ENCODE results near the gene NAA10. TPM values are rescaled to one million over a fixed set of nuclear protein-coding genes. Genes with fewer than 3 reads are reported as not detected.

Gene NAA10
- total and polyA plus RNA-seq, 4 donors: 70.2 to 287 (median 84.5) TPM

DNA sequence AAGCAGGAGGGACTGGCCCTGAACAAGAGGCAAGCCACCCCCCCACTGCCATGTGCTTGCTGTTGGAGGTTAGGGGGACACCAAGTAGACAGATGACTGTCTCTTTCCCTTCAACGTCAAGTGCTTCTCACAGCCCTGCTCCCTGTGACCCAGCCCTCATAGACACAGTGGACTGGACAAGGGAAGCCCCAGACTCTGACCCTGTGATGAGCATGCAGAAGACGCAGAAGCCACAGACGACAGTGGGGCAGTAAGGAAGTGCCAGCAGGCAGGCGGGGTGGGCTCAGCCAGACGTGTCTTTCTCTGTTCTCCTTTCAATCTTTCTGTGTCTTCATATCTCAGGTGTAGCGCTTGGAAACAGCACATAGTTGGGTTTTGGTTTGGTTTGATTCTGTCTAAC is 46.5 kb downstream of the NAA10 start:
- Histone ChIP-seq H3K4me1 (ENCODE audit: control insufficient read depth in 1 of 2, insufficient read depth in 2 of 2, low read length in 2 of 2) (no peaks in the 10 kb centered on the region), H3K27me3 (ENCODE audit: control insufficient read depth in 1 of 2, insufficient read depth in 2 of 2, low read length in 1 of 2) (no peaks in the 10 kb centered on the region), H3K9me3 (ENCODE audit: control insufficient read depth, low read length) (no peaks in the 10 kb centered on the region), H3K36me3 (ENCODE audit: control insufficient read depth in 1 of 2, insufficient read depth in 2 of 2, low read length in 1 of 2) (no peaks in the 10 kb centered on the region), H3K4me3 (ENCODE audit: low read length in 2 of 2) (no peak overlapping the region), H3K27ac (ENCODE audit: low read depth in 1 of 2, low read length in 2 of 2) (no peak overlapping the region)
- DNase-seq: no peak
- 61 to 66% methylated on average over 6 of the region's 6 CpGs for WGBS, 2 donors
- ATAC-seq (ENCODE audit: low FRiP score): no peak
- intact Hi-C loops (cut with DNase I): no loop called here

DNA sequence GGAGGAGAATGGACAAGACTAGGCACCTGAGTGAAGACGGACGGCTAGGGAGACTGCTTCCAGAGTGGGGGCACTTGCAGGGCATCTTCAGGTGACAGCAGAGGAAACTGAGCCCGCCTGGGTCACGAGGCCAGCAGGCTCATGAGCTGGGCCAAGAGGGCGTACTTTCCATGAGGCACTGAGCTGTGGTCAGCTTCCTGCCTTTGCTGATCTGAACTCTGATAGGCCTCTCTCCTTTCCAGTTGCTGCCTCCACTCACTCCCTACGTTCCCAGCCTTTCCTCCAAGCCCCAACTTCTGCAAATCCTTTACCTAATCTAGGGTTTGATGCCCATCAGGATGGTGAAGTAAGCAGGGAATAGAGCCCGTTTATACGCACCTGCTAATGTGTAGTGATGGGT is 47.5 kb downstream of the NAA10 start:
- Histone ChIP-seq H3K27ac (ENCODE audit: low read depth in 1 of 2, low read length in 2 of 2) (no peak overlapping the region), H3K36me3 (ENCODE audit: control insufficient read depth in 1 of 2, insufficient read depth in 2 of 2, low read length in 1 of 2) (no peaks in the 10 kb centered on the region), H3K27me3 (ENCODE audit: control insufficient read depth in 1 of 2, insufficient read depth in 2 of 2, low read length in 1 of 2) (no peaks in the 10 kb centered on the region), H3K4me1 (ENCODE audit: control insufficient read depth in 1 of 2, insufficient read depth in 2 of 2, low read length in 2 of 2) (no peaks in the 10 kb centered on the region), H3K9me3 (ENCODE audit: control insufficient read depth, low read length) (no peaks in the 10 kb centered on the region), H3K4me3 (ENCODE audit: low read length in 2 of 2) (no peak overlapping the region)
- intact Hi-C loops (cut with DNase I): no loop called here
- 75 to 76% methylated on average over 8 of the region's 8 CpGs for WGBS, 2 donors
- DNase-seq (no peak), ATAC-seq (ENCODE audit: low FRiP score) (no peak)

DNA sequence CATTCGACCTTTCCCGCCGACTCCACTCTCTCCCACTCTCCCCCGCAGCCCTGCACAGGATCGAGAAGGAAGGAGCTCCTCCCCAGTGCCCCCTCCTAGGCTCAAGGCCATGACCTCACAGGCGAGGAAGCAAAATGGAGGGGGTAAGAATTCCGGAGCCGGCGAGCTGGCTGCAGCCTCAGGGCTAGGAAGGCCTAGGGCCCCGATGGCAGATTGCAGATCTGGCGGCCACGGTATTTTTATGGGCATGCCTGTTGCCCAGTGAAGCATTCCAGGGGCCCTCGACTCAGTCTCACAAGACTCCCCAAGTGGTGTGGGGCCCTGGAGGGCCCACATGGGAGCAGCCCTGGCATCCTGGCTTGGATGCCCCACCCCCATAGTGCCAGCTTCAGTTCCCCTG is 47.9 kb downstream of the NAA10 start:
- Histone ChIP-seq H3K27ac (ENCODE audit: low read depth in 1 of 2, low read length in 2 of 2) (no peak overlapping the region), H3K4me1 (ENCODE audit: control insufficient read depth in 1 of 2, insufficient read depth in 2 of 2, low read length in 2 of 2) (no peaks in the 10 kb centered on the region), H3K27me3 (ENCODE audit: control insufficient read depth in 1 of 2, insufficient read depth in 2 of 2, low read length in 1 of 2) (no peaks in the 10 kb centered on the region), H3K4me3 (ENCODE audit: low read length in 2 of 2) (no peak overlapping the region), H3K36me3 (ENCODE audit: control insufficient read depth in 1 of 2, insufficient read depth in 2 of 2, low read length in 1 of 2) (no peaks in the 10 kb centered on the region), H3K9me3 (ENCODE audit: control insufficient read depth, low read length) (no peaks in the 10 kb centered on the region)
- DNase-seq (no peak), ATAC-seq (ENCODE audit: low FRiP score) (no peak)
- WGBS, 2 donors: 22 to 28% methylated on average over 13 of the region's 13 CpGs
- intact Hi-C loops (cut with DNase I): no loop called here

DNA sequence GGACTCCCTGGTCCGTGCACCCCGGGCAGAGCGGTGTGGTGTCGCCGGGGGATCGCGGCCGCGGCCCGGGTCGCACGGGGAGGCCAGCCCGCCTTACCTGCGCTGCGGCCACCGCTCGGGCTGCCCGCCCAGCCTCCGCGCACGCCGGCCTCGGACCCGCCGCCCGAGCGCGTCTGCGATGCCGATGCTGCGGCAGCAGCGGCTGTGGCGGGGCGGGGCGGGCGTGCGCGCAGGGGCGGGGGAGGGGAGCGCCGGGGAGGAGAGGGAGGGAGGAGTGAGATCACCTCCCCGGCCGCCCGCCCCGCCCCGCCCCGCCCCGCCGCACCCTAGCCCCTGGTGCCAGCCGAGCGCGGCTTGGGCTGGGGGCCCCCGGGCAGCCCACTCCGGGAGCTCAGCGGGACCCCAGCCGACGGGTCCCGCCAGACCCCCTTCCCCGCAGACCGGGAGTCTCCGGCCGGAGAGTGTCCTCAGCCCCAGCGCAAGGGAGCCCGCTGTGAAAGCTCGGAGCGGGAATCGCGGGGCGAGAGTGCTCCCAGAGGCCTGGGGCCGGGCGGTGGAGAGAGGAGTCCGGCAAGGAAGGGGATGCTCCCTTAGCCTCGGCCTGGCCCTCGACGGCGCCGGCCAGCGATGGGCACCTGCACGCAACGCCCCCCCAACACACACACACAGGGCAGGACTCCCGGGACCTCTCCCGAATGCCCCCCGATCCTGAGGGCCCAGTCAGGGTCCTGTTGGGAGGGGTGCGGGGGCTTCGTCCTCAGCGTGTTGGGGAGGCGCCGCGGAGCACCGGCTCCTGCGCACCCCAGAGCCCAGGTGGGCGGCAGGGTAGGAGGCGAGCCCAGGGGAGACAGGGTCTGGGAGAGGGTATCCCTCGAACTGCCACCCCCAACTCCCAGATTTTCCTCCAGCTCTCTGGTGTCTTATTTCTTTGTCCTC is 48.6 kb downstream of the NAA10 start, which contains the start of gene L1CAM:
L1CAM (minus strand) TSS at position 206 of the 936 bp plus-strand sequence. CDS start 10,337 bp downstream, outside the sequence.
- Histone ChIP-seq H3K4me3 (ENCODE audit: low read length in 2 of 2) (no peak within 1 kb of the TSS), H3K27ac (ENCODE audit: low read depth in 1 of 2, low read length in 2 of 2) (no peak within 1 kb of the TSS)
- 2 to 18% methylated on average over 51 to 89 of the region's 94 CpGs for WGBS, 2 donors

DNA sequence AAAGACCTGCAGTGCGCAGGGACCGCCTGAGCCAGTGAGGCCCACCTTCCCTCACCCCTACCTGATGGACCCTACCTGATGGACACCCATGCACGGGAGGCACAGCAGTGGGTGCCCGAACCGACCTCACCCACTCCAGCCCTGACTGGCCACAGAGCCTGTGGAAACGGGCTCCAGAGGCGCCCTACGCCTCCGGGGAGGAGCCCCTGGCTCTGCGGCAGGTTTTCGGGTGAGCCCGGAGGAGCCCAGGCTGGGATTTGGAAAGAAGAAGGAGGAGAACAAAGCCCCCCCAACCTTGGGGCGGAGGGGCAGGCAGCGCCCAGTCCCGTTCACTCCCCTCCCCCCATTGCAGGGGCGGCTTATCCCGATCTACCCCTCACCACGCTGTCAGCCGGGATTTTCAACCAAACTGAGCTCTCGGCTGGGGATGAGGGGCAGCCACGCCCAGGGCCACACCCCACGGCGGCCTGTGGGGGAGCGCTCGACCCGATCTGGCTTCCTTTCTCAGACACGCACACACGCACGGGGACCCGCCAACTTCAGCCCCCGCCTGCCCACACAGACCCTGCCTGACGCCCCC is 49.5 kb downstream of the NAA10 start:
- DNase-seq: no peak
- Histone ChIP-seq H3K27ac (ENCODE audit: low read depth in 1 of 2, low read length in 2 of 2) (no peak overlapping the region), H3K27me3 (ENCODE audit: control insufficient read depth in 1 of 2, insufficient read depth in 2 of 2, low read length in 1 of 2) (no peaks in the 10 kb centered on the region), H3K9me3 (ENCODE audit: control insufficient read depth, low read length) (no peaks in the 10 kb centered on the region), H3K4me3 (ENCODE audit: low read length in 2 of 2) (no peak overlapping the region), H3K4me1 (ENCODE audit: control insufficient read depth in 1 of 2, insufficient read depth in 2 of 2, low read length in 2 of 2) (no peaks in the 10 kb centered on the region), H3K36me3 (ENCODE audit: control insufficient read depth in 1 of 2, insufficient read depth in 2 of 2, low read length in 1 of 2) (no peaks in the 10 kb centered on the region)
- intact Hi-C loops (cut with DNase I): no loop called here
- no peak for ATAC-seq (ENCODE audit: low FRiP score)
- whole genome bisulfite sequencing, 2 donors: 4 to 16% methylated on average over 30 to 32 of the region's 32 CpGs

More for the DNA sequence above, 48.6 kb downstream of the NAA10 start, which contains the start of gene L1CAM:
- no peaks in the 10 kb centered on the region for H3K36me3 ChIP-seq (ENCODE audit: control insufficient read depth in 1 of 2, insufficient read depth in 2 of 2, low read length in 1 of 2)
- no peaks in the 10 kb centered on the region for H3K4me1 ChIP-seq (ENCODE audit: control insufficient read depth in 1 of 2, insufficient read depth in 2 of 2, low read length in 2 of 2)
- no peaks in the 10 kb centered on the region for H3K27me3 ChIP-seq (ENCODE audit: control insufficient read depth in 1 of 2, insufficient read depth in 2 of 2, low read length in 1 of 2)
- DNase-seq: no peak
- ATAC-seq (ENCODE audit: low FRiP score): no peak
- intact Hi-C loops (cut with DNase I): no loop called here
- H3K9me3 ChIP-seq (ENCODE audit: control insufficient read depth, low read length): no peaks in the 10 kb centered on the region

DNA sequence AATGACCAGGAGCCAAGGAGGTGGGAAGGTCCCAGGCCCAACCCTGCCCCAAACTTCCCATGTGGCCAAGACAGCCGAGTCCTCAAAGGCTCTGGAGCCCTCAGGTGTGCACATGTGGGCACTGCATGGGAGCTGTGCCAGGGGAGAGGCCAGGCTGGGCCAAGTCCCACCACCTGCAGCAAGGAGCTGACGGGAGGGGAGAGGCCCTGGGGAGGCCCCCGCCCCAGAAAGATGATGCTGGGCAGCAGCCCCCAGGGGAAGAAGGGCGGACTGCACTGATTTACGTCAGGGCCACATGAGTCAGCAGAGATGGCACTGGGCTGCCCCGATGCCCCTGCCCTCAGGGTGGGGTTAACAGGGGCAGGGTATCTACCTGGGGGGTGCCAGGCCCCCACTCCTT is 50.2 kb downstream of the NAA10 start:
- intact Hi-C loops (cut with DNase I): no loop called here
- 43 to 53% methylated on average over 6 of the region's 6 CpGs for WGBS, 2 donors
- DNase-seq: no peak
- Histone ChIP-seq H3K27me3 (ENCODE audit: control insufficient read depth in 1 of 2, insufficient read depth in 2 of 2, low read length in 1 of 2) (no peaks in the 10 kb centered on the region), H3K4me3 (ENCODE audit: low read length in 2 of 2) (no peak overlapping the region), H3K9me3 (ENCODE audit: control insufficient read depth, low read length) (no peaks in the 10 kb centered on the region), H3K36me3 (ENCODE audit: control insufficient read depth in 1 of 2, insufficient read depth in 2 of 2, low read length in 1 of 2) (no peaks in the 10 kb centered on the region), H3K4me1 (ENCODE audit: control insufficient read depth in 1 of 2, insufficient read depth in 2 of 2, low read length in 2 of 2) (no peaks in the 10 kb centered on the region), H3K27ac (ENCODE audit: low read depth in 1 of 2, low read length in 2 of 2) (no peak overlapping the region)
- ATAC-seq (ENCODE audit: low FRiP score): no peak

DNA sequence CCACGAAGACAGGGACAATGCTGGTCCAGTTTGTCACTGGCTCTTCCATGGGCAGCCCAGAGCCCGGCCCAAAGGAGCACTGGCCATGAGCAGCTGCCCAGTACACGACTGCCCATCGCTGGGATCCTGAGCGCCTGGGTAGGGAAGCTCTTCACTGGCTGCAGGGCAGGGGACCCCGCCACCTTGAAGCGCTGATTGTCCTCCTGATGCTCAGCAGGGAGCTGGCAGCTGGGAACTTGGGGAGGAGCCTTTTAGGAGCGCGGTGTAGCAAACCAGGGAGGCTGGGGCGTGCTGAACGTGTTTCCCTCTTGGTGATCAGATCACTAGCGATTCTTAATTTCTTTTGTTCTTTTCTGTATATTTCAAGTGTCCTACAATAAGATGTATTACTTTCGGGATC is 50.7 kb downstream of the NAA10 start:
- H3K27me3 ChIP-seq (ENCODE audit: control insufficient read depth in 1 of 2, insufficient read depth in 2 of 2, low read length in 1 of 2): no peaks in the 10 kb centered on the region
- H3K36me3 ChIP-seq (ENCODE audit: control insufficient read depth in 1 of 2, insufficient read depth in 2 of 2, low read length in 1 of 2): no peaks in the 10 kb centered on the region
- H3K9me3 ChIP-seq (ENCODE audit: control insufficient read depth, low read length): no peaks in the 10 kb centered on the region
- intact Hi-C loops (cut with DNase I): no loop called here
- no peak overlapping the region for H3K27ac ChIP-seq (ENCODE audit: low read depth in 1 of 2, low read length in 2 of 2)
- H3K4me1 ChIP-seq (ENCODE audit: control insufficient read depth in 1 of 2, insufficient read depth in 2 of 2, low read length in 2 of 2): no peaks in the 10 kb centered on the region
- DNase-seq (no peak), ATAC-seq (ENCODE audit: low FRiP score) (no peak)
- H3K4me3 ChIP-seq (ENCODE audit: low read length in 2 of 2): no peak overlapping the region
- 48 to 50% methylated on average over 13 of the region's 13 CpGs for WGBS, 2 donors

DNA sequence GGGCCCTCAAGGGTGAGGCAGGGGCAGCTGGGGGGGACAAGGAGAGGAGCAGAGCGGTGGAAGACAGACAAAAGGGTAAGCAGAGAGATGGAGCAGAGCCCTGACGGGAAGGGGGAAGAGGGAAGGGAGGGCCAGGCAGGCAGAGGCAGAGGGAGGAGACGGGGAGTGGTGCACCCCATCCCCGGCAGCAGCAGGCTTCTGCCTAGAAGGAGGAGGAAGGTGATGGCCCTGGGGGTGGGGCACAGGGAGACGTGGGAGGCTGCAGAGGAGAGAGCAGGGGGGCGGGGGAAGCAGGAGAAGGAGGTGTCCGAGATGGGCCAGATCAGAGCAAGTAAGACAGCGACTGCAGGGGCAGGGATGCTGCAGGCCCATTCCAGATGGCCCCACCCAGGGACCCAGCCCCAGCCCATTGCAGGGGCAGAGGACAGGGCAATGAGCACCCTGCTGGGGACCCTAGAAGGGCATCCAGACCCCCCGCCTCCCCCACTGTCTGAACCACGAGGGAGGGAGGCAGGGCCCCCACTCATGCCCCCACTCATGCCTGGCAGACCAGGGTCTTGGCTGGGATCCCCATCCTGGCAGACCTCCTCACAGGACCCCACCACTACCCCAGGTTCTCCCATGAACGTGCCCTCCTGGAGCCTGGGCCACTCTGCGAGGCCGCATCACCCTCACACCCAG is 51.5 kb downstream of the NAA10 start:
- Histone ChIP-seq H3K36me3 (ENCODE audit: control insufficient read depth in 1 of 2, insufficient read depth in 2 of 2, low read length in 1 of 2) (no peaks in the 10 kb centered on the region), H3K27me3 (ENCODE audit: control insufficient read depth in 1 of 2, insufficient read depth in 2 of 2, low read length in 1 of 2) (no peaks in the 10 kb centered on the region), H3K27ac (ENCODE audit: low read depth in 1 of 2, low read length in 2 of 2) (no peak overlapping the region), H3K4me3 (ENCODE audit: low read length in 2 of 2) (no peak overlapping the region), H3K4me1 (ENCODE audit: control insufficient read depth in 1 of 2, insufficient read depth in 2 of 2, low read length in 2 of 2) (no peaks in the 10 kb centered on the region), H3K9me3 (ENCODE audit: control insufficient read depth, low read length) (no peaks in the 10 kb centered on the region)
- no peak for ATAC-seq (ENCODE audit: low FRiP score)
- intact Hi-C loops (cut with DNase I): no loop called here
- DNase-seq: no peak
- WGBS, 2 donors: 47 to 54% methylated on average over 12 to 13 of the region's 13 CpGs
